Natural killer cell (primary cell): ENCODE results near the gene SH3BGRL3. TPM values are rescaled to one million over a fixed set of nuclear protein-coding genes. Genes with fewer than 3 reads are reported as not detected.

Source experiments
- ATAC-seq, 3 donors: fragments of 150-1000 bp in 2 of 3; fragments of 200-7000 bp in 1 of 3; cut with Tn5 transposase; 1 replicate in 1 of 3; 2 replicates in 2 of 3; pipeline ENCODE4 v1.10.0; 2021; ENCODE audit warnings: mild to moderate bottlenecking in 2 of 3, moderate library complexity in 2 of 3
- DNase-seq, 2 donors: peaks; one replicate each; pipeline versions ENCODE4 v3.0.0 to v3.0.0-alpha.2; 2013 to 2021; ENCODE audit warnings: mixed read lengths in 1 of 2
- H3K27ac ChIP-seq: one replicate; pipeline ENCODE4 v1.5.1; 2013; ENCODE audit warnings: mild to moderate bottlenecking, low read length
- H3K27me3 ChIP-seq: one replicate; pipeline ENCODE4 v1.6.1; 2013; ENCODE audit warnings: low read length; ENCODE audit not compliant: control insufficient read depth, insufficient read depth
- H3K36me3 ChIP-seq: one replicate; pipeline ENCODE4 v1.6.1; 2013; ENCODE audit warnings: low read length; ENCODE audit not compliant: control insufficient read depth, insufficient read depth
- H3K4me1 ChIP-seq: one replicate; pipeline ENCODE4 v1.6.1; 2013; ENCODE audit warnings: low read length; ENCODE audit not compliant: control insufficient read depth, insufficient read depth
- H3K4me3 ChIP-seq: one replicate; pipeline ENCODE4 v1.5.1; 2013; ENCODE audit warnings: low read length
- H3K9me3 ChIP-seq: one replicate; pipeline ENCODE4 v1.6.1; 2013; ENCODE audit warnings: low read length; ENCODE audit not compliant: control insufficient read depth, insufficient read depth
- H3K27ac Mint-ChIP-seq, 2 donors: one replicate each; pipeline ENCODE4 v1.8.0; 2022; ENCODE audit warnings: mild to moderate bottlenecking in 2 of 2, mixed read lengths in 2 of 2, moderate library complexity in 1 of 2
- H3K27me3 Mint-ChIP-seq, 2 donors: one replicate each; pipeline ENCODE4 v1.8.0; 2022; ENCODE audit warnings: low read depth in 2 of 2, mixed read lengths in 2 of 2
- H3K36me3 Mint-ChIP-seq: one replicate; pipeline ENCODE4 v1.8.0; 2022; ENCODE audit warnings: mixed read lengths
- H3K4me1 Mint-ChIP-seq, 2 donors: one replicate each; pipeline ENCODE4 v1.8.0; 2022; ENCODE audit warnings: mixed read lengths in 2 of 2
- H3K4me3 Mint-ChIP-seq: one replicate; pipeline ENCODE4 v1.8.0; 2022; ENCODE audit warnings: mild to moderate bottlenecking, moderate library complexity, mixed read lengths
- H3K9me3 Mint-ChIP-seq, 2 donors: one replicate each; pipeline ENCODE4 v1.8.0; 2022; ENCODE audit warnings: mixed read lengths in 2 of 2
- WGBS: methylation state at CpG from one replicate; pipeline ENCODE4 v1.1.7; 2013; ENCODE audit warnings: missing lambda C conversion rate; ENCODE audit not compliant: insufficient coverage; 5-methylcytosine and 5-hydroxymethylcytosine counted together
- intact Hi-C: fragments of 100-400 bp; cut with micrococcal nuclease; formaldehyde crosslinking; loops from one replicate; pipeline ENCODE4 v1.14.2; 2022
- total RNA-seq, 4 donors: library from RNA; stranded (reverse); fragments of 120-200 nt in 1 of 4; gene quantifications; one replicate each; pipeline versions ENCODE4 v1.2.3 to v1.2.4, GENCODE V29; 2013 to 2022
- TF ChIP-seq, protein P1 (sequence below): fragments of 200-600 bp; IDR thresholded peaks from one replicate; pipeline ENCODE4 v1.8.0; 2022; ENCODE audit warnings: antibody characterized with exemption

The SH3BGRL3 gene
- total RNA-seq, 3 donors from 2014 or later (not counting 1 experiment from before 2014, with no cell fraction given) = 396 to 488 (median 437) TPM

DNA sequence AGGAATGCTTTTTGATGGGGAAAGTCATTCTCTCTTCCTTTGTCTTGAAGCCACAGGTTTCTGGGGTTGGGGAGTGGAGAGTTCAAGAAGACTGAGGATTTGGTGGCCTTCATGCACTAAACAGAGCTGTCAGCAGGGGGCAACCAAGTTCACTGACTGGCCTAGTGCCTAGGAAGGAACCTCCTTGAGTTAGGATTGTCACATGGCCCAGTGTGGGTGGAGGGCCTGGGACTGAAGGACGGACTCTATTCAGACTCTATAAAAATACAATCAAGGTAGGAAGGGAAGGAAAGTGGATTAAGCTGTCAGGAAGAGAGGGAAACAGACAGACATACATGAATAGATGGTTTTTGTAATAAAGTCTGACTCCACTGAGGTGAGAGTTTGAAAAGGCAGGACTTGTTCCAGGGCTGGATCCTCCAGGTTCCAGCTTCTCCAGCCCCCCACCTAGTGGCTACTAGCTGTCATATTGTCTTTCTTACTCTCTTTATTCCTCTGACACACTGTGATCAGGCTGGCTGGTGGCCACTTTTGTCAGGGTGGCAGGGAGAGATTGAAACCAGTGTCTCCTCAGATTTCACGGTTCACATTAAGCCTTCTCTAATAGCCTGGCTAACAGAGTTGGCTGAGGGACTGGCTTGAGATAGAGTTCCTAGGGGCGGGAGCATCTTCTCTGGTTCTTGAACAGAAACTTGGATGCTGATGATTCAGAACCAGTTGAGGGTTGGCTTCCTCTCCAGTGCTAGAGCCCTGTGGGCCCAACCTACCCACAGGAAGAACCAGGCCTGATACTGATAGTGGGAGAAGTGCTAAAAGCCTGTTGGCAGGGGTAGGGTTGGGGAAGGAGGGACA lies 4.1 kb upstream of the SH3BGRL3 start:
- TF ChIP-seq, protein P1, sequence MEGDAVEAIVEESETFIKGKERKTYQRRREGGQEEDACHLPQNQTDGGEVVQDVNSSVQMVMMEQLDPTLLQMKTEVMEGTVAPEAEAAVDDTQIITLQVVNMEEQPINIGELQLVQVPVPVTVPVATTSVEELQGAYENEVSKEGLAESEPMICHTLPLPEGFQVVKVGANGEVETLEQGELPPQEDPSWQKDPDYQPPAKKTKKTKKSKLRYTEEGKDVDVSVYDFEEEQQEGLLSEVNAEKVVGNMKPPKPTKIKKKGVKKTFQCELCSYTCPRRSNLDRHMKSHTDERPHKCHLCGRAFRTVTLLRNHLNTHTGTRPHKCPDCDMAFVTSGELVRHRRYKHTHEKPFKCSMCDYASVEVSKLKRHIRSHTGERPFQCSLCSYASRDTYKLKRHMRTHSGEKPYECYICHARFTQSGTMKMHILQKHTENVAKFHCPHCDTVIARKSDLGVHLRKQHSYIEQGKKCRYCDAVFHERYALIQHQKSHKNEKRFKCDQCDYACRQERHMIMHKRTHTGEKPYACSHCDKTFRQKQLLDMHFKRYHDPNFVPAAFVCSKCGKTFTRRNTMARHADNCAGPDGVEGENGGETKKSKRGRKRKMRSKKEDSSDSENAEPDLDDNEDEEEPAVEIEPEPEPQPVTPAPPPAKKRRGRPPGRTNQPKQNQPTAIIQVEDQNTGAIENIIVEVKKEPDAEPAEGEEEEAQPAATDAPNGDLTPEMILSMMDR = peak; percentile 88
- peaks cover 13% of the 10 kb centered on the region for H3K36me3 ChIP-seq
- 34% methylated on average over 3 of the region's 3 CpGs for WGBS
- H3K4me1 ChIP-seq = peaks cover 53% of the 10 kb centered on the region
- H3K36me3 Mint-ChIP-seq = peaks cover 6% of the 10 kb centered on the region
- no peaks in the 10 kb centered on the region for H3K9me3 ChIP-seq
- no peaks in the 10 kb centered on the region for H3K27me3 Mint-ChIP-seq
- no peak overlapping the region for H3K4me3 ChIP-seq
- no peaks in the 10 kb centered on the region for H3K27me3 ChIP-seq
- peaks cover 44 to 52% of the 10 kb centered on the region in 2 donors for H3K4me1 Mint-ChIP-seq
- ATAC-seq (peak; percentile 61 to 68 (median 66)), DNase-seq (peak; percentile 64 to 89)
- intact Hi-C loops = loop anchor here (1.0 to 5.0 kb wide), 4 partner anchors 45 to 141 kb away; no protein-coding TSS in a partner anchor
- no peaks in the 10 kb centered on the region for H3K9me3 Mint-ChIP-seq
- H3K27ac Mint-ChIP-seq = peak overlapping the region; percentile 82 to 86
- H3K4me3 Mint-ChIP-seq = peak overlapping the region; percentile 77
- peak overlapping the region; percentile 18 for H3K27ac ChIP-seq

GRCh38 chr1:26276432-26276838 lies 3.5 kb upstream of the SH3BGRL3 start:
- Mint-ChIP-seq H3K9me3 (no peaks in the 10 kb centered on the region), H3K36me3 (no peaks in the 10 kb centered on the region), H3K4me1 (peaks cover 50 to 59% of the 10 kb centered on the region in 2 donors), H3K4me3 (peak overlapping the region; percentile 53), H3K27me3 (no peaks in the 10 kb centered on the region), H3K27ac (peak overlapping the region; percentile 82 to 86)
- intact Hi-C loops = loop anchor here (5.0 kb wide), 1 partner anchor 101 kb away; no protein-coding TSS in a partner anchor
- 74% methylated on average over 2 of the region's 2 CpGs for WGBS
- Histone ChIP-seq H3K36me3 (peaks cover 17% of the 10 kb centered on the region), H3K27me3 (no peaks in the 10 kb centered on the region), H3K4me3 (no peak overlapping the region), H3K4me1 (peaks cover 60% of the 10 kb centered on the region), H3K9me3 (no peaks in the 10 kb centered on the region), H3K27ac (peak overlapping the region; percentile 18)
- DNase-seq (no peak), ATAC-seq (no peak)
- TF ChIP-seq, protein P1 = no peak

DNA sequence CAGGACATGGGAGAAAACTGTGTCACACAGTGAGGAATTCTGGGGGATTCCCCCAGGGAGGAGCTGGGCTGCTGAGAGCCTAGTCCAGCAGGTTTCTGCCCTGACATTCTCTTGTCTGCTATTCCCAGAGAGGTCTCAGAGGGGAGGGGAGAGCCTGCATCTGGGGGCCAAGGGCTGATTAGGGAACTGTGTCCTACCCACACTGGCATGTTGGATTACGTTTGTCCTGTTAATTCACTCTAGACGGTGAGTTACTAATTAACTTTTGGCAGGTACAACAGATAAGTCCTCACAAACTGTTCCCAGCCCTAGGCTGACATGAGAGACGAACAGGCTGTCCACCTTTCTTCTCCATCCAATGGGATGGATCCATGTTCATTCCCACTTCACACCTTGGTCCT lies 2.6 kb upstream of the SH3BGRL3 start:
- intact Hi-C loops = loop anchor here (5.0 kb wide), 1 partner anchor 100 kb away; no protein-coding TSS in a partner anchor
- 100% methylated on average over 3 of the region's 3 CpGs for WGBS
- TF ChIP-seq, protein P1 = no peak
- H3K27ac Mint-ChIP-seq = peak overlapping the region; percentile 82 to 86
- DNase-seq (no peak), ATAC-seq (no peak)
- H3K4me3 Mint-ChIP-seq = peak overlapping the region; percentile 53
- Histone ChIP-seq H3K27me3 (no peaks in the 10 kb centered on the region), H3K27ac (peak overlapping the region; percentile 18), H3K4me1 (peaks cover 68% of the 10 kb centered on the region), H3K36me3 (peaks cover 22% of the 10 kb centered on the region), H3K9me3 (no peaks in the 10 kb centered on the region), H3K4me3 (no peak overlapping the region)
- H3K9me3 Mint-ChIP-seq = no peaks in the 10 kb centered on the region
- no peaks in the 10 kb centered on the region for H3K27me3 Mint-ChIP-seq
- peaks cover 54 to 64% of the 10 kb centered on the region in 2 donors for H3K4me1 Mint-ChIP-seq
- H3K36me3 Mint-ChIP-seq = no peaks in the 10 kb centered on the region
